ENCODE data around the gene SPTBN1.

The SPTBN1 gene

GRCh38 chr2:54540194-54540593 is 84.1 kb downstream of the SPTBN1 start:
- Histone ChIP-seq H3K4me1 (ENCODE audit: control insufficient read depth, insufficient read depth, low read length) (no peaks in the 10 kb centered on the region), H3K27me3 (ENCODE audit: control insufficient read depth, insufficient read depth, low read length) (no peaks in the 10 kb centered on the region), H3K9ac (ENCODE audit: low read depth, low read length) (no peak overlapping the region), H3K4me3 (ENCODE audit: low read depth, low read length) (no peak overlapping the region), H3K36me3 (ENCODE audit: control insufficient read depth, insufficient read depth, low read length) (no peaks in the 10 kb centered on the region), H3K9me3 (ENCODE audit: control insufficient read depth, insufficient read depth, low read length) (no peaks in the 10 kb centered on the region)

GRCh38 chr2:54541995-54542394 is 85.9 kb downstream of the SPTBN1 start:
- Histone ChIP-seq H3K36me3 (ENCODE audit: control insufficient read depth, insufficient read depth, low read length) (no peaks in the 10 kb centered on the region), H3K4me1 (ENCODE audit: control insufficient read depth, insufficient read depth, low read length) (no peaks in the 10 kb centered on the region), H3K27me3 (ENCODE audit: control insufficient read depth, insufficient read depth, low read length) (no peaks in the 10 kb centered on the region), H3K9ac (ENCODE audit: low read depth, low read length) (no peak overlapping the region), H3K4me3 (ENCODE audit: low read depth, low read length) (no peak overlapping the region), H3K9me3 (ENCODE audit: control insufficient read depth, insufficient read depth, low read length) (no peaks in the 10 kb centered on the region)

- no peak overlapping the region for H3K9ac ChIP-seq (ENCODE audit: low read depth, low read length)
- no peaks in the 10 kb centered on the region for H3K4me1 ChIP-seq (ENCODE audit: control insufficient read depth, insufficient read depth, low read length)
- no peaks in the 10 kb centered on the region for H3K27me3 ChIP-seq (ENCODE audit: control insufficient read depth, insufficient read depth, low read length)
- H3K9me3 ChIP-seq (ENCODE audit: control insufficient read depth, insufficient read depth, low read length): no peaks in the 10 kb centered on the region
- H3K36me3 ChIP-seq (ENCODE audit: control insufficient read depth, insufficient read depth, low read length): no peaks in the 10 kb centered on the region
- no peak overlapping the region for H3K4me3 ChIP-seq (ENCODE audit: low read depth, low read length)
Observed at GRCh38 chr2:54543733-54544396, 87.7 kb downstream of the SPTBN1 start.

GRCh38 chr2:54545702-54546450 is 89.7 kb downstream of the SPTBN1 start:
- Histone ChIP-seq H3K27me3 (ENCODE audit: control insufficient read depth, insufficient read depth, low read length) (no peaks in the 10 kb centered on the region), H3K36me3 (ENCODE audit: control insufficient read depth, insufficient read depth, low read length) (no peaks in the 10 kb centered on the region), H3K4me1 (ENCODE audit: control insufficient read depth, insufficient read depth, low read length) (peaks cover 2% of the 10 kb centered on the region), H3K4me3 (ENCODE audit: low read depth, low read length) (no peak overlapping the region), H3K9ac (ENCODE audit: low read depth, low read length) (no peak overlapping the region), H3K9me3 (ENCODE audit: control insufficient read depth, insufficient read depth, low read length) (no peaks in the 10 kb centered on the region)

GRCh38 chr2:54546518-54546917 is 90.4 kb downstream of the SPTBN1 start:
- Histone ChIP-seq H3K27me3 (ENCODE audit: control insufficient read depth, insufficient read depth, low read length) (no peaks in the 10 kb centered on the region), H3K36me3 (ENCODE audit: control insufficient read depth, insufficient read depth, low read length) (no peaks in the 10 kb centered on the region), H3K9me3 (ENCODE audit: control insufficient read depth, insufficient read depth, low read length) (no peaks in the 10 kb centered on the region), H3K9ac (ENCODE audit: low read depth, low read length) (no peak overlapping the region), H3K4me3 (ENCODE audit: low read depth, low read length) (no peak overlapping the region), H3K4me1 (ENCODE audit: control insufficient read depth, insufficient read depth, low read length) (peaks cover 5% of the 10 kb centered on the region)

GRCh38 chr2:54546923-54547720 is 91.0 kb downstream of the SPTBN1 start:
- no peak overlapping the region for H3K9ac ChIP-seq (ENCODE audit: low read depth, low read length)
- no peaks in the 10 kb centered on the region for H3K27me3 ChIP-seq (ENCODE audit: control insufficient read depth, insufficient read depth, low read length)
- no peak overlapping the region for H3K4me3 ChIP-seq (ENCODE audit: low read depth, low read length)
- H3K36me3 ChIP-seq (ENCODE audit: control insufficient read depth, insufficient read depth, low read length): no peaks in the 10 kb centered on the region
- no peaks in the 10 kb centered on the region for H3K9me3 ChIP-seq (ENCODE audit: control insufficient read depth, insufficient read depth, low read length)
- H3K4me1 ChIP-seq (ENCODE audit: control insufficient read depth, insufficient read depth, low read length): peaks cover 5% of the 10 kb centered on the region

- H3K4me3 ChIP-seq (ENCODE audit: low read depth, low read length): no peak overlapping the region
- H3K9ac ChIP-seq (ENCODE audit: low read depth, low read length): no peak overlapping the region
- H3K27me3 ChIP-seq (ENCODE audit: control insufficient read depth, insufficient read depth, low read length): no peaks in the 10 kb centered on the region
- H3K36me3 ChIP-seq (ENCODE audit: control insufficient read depth, insufficient read depth, low read length): no peaks in the 10 kb centered on the region
- no peaks in the 10 kb centered on the region for H3K9me3 ChIP-seq (ENCODE audit: control insufficient read depth, insufficient read depth, low read length)
- H3K4me1 ChIP-seq (ENCODE audit: control insufficient read depth, insufficient read depth, low read length): peaks cover 5% of the 10 kb centered on the region
Observed at GRCh38 chr2:54549430-54549829, 93.3 kb downstream of the SPTBN1 start.

- H3K9ac ChIP-seq (ENCODE audit: low read depth, low read length): no peak overlapping the region
Observed at GRCh38 chr2:54549917-54550518, 93.9 kb downstream of the SPTBN1 start.

GRCh38 chr2:54550547-54550946 is 94.4 kb downstream of the SPTBN1 start:
- no peaks in the 10 kb centered on the region for H3K36me3 ChIP-seq (ENCODE audit: control insufficient read depth, insufficient read depth, low read length)
- no peaks in the 10 kb centered on the region for H3K9me3 ChIP-seq (ENCODE audit: control insufficient read depth, insufficient read depth, low read length)
- no peak overlapping the region for H3K4me3 ChIP-seq (ENCODE audit: low read depth, low read length)
- H3K9ac ChIP-seq (ENCODE audit: low read depth, low read length): no peak overlapping the region
- no peaks in the 10 kb centered on the region for H3K27me3 ChIP-seq (ENCODE audit: control insufficient read depth, insufficient read depth, low read length)
- H3K4me1 ChIP-seq (ENCODE audit: control insufficient read depth, insufficient read depth, low read length): peaks cover 5% of the 10 kb centered on the region

More at GRCh38 chr2:54549917-54550518, 93.9 kb downstream of the SPTBN1 start:
- Histone ChIP-seq H3K4me3 (ENCODE audit: low read depth, low read length) (no peak overlapping the region), H3K36me3 (ENCODE audit: control insufficient read depth, insufficient read depth, low read length) (no peaks in the 10 kb centered on the region), H3K4me1 (ENCODE audit: control insufficient read depth, insufficient read depth, low read length) (peaks cover 5% of the 10 kb centered on the region), H3K9me3 (ENCODE audit: control insufficient read depth, insufficient read depth, low read length) (no peaks in the 10 kb centered on the region), H3K27me3 (ENCODE audit: control insufficient read depth, insufficient read depth, low read length) (no peaks in the 10 kb centered on the region)

GRCh38 chr2:54551123-54551756 is 95.1 kb downstream of the SPTBN1 start:
- H3K4me3 ChIP-seq (ENCODE audit: low read depth, low read length): no peak overlapping the region
- no peaks in the 10 kb centered on the region for H3K9me3 ChIP-seq (ENCODE audit: control insufficient read depth, insufficient read depth, low read length)
- H3K9ac ChIP-seq (ENCODE audit: low read depth, low read length): no peak overlapping the region
- H3K27me3 ChIP-seq (ENCODE audit: control insufficient read depth, insufficient read depth, low read length): no peaks in the 10 kb centered on the region
- no peaks in the 10 kb centered on the region for H3K36me3 ChIP-seq (ENCODE audit: control insufficient read depth, insufficient read depth, low read length)
- H3K4me1 ChIP-seq (ENCODE audit: control insufficient read depth, insufficient read depth, low read length): peaks cover 5% of the 10 kb centered on the region

- Histone ChIP-seq H3K36me3 (ENCODE audit: control insufficient read depth, insufficient read depth, low read length) (no peaks in the 10 kb centered on the region), H3K9ac (ENCODE audit: low read depth, low read length) (no peak overlapping the region), H3K27me3 (ENCODE audit: control insufficient read depth, insufficient read depth, low read length) (no peaks in the 10 kb centered on the region), H3K9me3 (ENCODE audit: control insufficient read depth, insufficient read depth, low read length) (no peaks in the 10 kb centered on the region), H3K4me3 (ENCODE audit: low read depth, low read length) (no peak overlapping the region), H3K4me1 (ENCODE audit: control insufficient read depth, insufficient read depth, low read length) (peaks cover 9% of the 10 kb centered on the region)
Observed at GRCh38 chr2:54553075-54553474, 96.9 kb downstream of the SPTBN1 start.
